Measurements from ENCODE around the gene LRRC40.
"Not testable (repeated sequence)": the region's sequence is repeated elsewhere in the genome, so short reads cannot be mapped to it uniquely, and the experiment has no call there.

The LRRC40 gene

DNA sequence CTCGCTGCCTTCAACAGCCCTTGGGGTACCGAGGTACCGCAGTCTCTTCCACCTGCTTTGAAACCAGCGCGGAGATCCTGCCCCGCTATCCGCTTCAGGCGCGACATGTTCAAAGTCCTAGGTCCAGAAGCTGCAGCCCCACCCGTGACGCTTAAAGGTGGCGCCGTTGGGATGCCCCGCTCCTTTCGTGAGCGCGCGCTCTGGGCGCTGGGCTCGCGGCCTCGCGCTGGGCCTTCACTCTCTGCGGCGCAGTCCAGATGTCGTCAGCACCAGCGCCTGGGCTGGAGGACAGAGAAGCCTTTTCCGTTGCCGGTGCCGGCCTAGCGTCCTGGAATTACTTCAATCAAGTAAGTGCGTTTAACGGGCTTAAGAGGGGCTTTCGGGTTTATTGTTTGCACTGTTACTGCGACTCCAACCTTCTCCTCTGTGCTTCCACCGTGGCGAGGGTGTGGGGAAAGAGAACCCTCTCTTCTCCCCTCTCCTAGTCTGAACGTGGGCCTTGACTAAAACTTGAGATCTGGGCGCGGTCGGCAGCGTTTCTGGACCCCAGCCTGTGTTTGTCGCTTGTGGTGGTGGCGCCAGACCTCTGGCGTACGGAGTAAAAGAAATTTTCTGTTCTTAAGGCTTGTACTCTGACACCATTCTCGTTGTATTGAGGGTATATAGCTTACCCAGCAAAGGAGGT lies at the start of gene LRRC40:
Gene LRRC40 (minus strand): TSS at position 146 of the 685 bp plus-strand sequence. CDS start 39 bp downstream, at position 107.
- DNase-seq (ENCODE audit: low spot score) = peak; percentile 98

DNA sequence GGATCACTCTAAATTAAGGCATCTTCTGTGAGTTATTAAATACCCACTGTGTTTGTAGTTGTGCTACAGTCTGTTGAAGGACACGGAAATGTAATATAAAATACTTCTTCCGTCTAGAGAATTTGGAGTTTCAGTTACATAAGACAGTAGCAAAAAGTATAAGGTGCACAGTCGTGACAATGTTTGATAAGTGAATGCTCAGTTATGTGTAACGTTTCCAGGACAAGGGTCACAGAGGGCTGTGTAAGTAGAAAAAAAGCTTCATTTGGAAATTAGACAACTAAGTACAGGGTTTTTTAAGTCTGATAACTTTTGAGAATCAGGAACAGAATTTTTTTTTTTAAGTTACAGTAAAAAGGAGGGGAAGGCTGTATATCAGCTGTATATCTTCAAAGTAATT lies 43.4 kb upstream of the LRRC40 start:
- no peak for DNase-seq (ENCODE audit: low spot score)

DNA sequence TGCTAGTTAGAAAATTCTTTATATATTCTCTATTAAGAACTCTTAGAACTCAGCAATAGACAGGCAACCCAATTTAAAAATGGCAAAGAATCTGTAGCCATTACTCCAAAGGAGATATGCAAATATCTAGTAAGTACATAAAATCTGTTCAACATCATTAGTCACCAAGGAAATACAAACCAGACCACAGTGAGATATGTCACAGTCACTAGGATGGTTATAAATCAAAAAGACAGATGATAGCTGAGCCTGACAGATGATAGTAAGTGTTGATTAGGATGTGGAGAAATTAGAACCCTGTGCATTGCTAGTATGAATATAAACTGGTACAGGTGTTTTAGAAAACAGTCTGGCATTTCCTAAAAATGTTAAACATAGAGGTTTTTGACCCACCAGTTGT lies 42.4 kb upstream of the LRRC40 start:
- DNase-seq (ENCODE audit: low spot score) = no peak

DNA sequence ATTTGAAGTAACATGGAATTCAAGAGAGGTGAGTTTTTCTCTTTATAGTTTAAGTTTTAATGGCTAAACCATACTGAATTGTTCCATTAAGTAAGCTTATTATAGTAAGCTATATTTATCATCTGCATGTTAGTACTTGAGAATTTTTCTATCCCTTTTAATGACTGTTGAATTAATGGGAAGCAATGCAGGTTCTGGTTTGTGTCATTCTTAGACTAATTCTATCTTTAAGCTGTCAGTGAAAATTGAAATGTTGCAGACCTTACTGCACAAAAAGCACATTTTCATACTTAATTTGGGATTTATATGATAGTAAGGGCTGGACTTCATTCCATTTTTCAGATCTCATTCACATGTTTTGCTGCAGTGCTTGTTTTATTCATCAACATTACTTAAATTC lies 41.7 kb upstream of the LRRC40 start:
- no peak for DNase-seq (ENCODE audit: low spot score)

DNA sequence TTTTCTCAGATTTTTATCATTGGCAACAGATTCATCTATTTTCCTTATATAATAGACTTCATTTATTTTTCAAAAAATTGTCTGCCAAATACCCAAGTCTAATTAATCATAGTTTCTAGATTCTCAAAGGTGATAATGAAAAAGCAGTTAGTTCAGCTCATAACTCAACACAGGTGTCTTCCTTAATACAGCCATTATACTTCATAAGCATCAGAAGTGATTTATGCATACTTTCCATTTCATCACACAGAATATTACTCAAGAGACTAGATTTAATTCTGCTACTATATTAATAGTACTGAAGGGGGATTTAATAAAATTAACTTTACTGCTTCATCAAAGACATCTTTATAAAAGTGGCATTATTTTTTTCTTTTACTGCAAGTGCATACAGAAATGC lies 34.6 kb upstream of the LRRC40 start:
- no peak for DNase-seq (ENCODE audit: low spot score)

DNA sequence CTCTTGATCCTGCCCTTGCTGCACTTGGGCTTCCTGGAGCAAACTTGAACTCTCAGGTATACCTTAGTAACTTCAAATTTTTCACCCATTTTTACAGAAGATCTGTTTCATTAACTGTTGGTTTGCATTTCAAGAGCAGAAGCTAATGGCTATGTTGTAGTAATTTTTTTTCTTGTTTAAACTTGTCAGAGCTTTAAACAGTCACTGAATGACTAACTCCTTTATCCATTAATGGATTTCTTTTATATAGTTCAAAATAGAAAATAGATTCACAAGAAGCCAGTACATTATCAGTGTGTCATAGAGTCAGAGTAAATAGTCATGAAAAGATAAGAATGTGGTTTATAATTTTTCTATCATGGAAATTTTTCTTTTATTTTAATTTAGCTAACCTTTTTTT lies 29.4 kb upstream of the LRRC40 start:
- DNase-seq (ENCODE audit: low spot score) = no peak

DNA sequence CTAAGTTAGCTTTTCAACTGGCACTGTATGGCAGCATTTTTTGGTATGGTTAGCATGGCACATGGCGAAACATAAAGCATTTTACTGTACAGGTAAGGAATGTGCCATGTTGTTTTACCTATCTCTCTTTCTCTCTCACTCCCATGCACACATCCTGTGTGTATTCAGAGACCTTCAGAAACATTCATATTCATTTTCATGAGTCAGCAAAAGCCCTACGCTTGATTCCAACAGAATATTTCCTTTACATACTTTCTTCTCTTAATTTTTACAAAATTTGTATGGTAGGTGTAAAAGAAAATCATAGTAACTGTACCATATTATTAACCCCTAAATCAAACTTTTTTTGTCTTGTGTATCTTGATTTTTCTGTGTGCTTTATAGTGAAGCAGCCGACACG lies 26.1 kb upstream of the LRRC40 start:
- DNase-seq (ENCODE audit: low spot score) = no peak

DNA sequence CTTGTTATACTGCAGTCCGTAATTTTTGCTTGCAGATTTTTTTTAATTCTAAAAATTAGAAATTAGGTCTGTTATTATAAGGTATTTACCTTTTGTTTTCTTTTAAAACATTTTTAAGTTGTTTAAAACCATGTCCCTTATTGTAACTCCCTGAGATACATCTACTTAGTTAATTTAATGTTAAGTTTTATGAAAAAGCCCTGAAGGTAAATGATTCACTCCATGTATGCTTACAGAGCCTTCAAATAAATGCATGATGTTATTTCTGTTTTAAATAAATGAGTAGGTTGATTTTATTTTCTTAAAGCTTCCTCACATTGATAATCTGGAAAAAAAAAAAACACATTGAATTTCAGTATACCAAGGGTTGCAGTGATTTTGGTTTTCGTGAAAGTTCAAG lies 23.3 kb upstream of the LRRC40 start:
- DNase-seq (ENCODE audit: low spot score) = no peak

DNA sequence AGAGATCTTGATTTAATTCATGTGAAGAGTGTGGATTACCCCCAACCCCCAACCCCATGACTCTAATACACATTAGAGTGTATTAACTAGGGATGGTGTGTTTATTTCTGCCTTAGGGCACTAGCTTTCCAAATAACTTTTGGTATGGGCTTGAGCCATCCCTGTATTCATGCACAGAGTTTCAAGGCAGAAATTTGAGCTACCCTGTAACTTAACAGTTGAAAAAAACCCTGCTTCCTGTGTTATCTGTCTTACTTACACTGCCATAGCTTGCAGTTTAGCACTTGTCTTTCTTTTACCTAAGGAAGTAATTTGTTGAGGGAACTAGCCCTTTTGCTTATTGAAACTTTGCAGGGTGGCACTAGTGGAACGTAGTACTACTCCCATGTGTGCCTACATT lies 22.1 kb upstream of the LRRC40 start:
- no peak for DNase-seq (ENCODE audit: low spot score)

DNA sequence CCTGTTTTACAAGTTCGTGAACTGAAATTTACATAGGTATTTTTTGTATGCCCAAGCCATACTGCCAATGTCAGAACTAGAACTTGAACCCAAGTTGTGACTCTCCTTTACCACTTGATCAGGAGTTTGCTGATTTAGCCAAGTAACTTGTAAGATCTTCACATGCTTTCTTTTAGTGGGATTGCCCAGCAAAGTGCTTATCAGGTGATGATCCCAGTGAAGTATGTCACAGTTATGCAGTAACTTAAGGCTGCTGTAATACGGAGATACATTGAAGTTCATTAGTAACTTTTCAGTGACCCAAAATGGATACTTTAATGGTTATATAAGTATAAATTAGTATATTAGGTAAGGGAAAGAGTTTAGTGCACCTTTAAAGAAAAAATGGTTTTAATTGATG lies 19.6 kb upstream of the LRRC40 start:
- no peak for DNase-seq (ENCODE audit: low spot score)

DNA sequence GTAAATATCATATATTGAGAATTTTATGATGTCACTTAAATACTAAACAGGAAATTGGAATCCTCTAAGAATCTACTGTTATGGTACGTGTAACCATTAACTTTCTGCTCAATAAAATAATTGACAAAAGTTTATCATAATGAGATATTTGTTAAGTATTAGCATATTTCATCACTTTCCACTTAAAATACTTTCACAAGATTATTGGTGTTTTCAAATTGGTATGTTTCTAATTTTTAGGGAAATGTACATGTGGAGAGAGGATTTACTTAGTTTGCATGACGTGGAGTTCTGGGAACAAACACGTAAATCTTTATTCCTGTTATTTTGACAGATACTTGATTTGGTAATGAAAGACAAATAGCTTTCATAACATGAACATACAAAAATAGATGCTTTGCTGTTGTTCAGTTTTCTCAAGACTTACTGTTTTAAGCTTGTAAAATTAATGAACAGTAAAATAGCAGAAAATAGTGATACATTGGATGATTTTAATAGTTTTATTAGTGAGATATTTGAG lies 17.4 kb upstream of the LRRC40 start:
- no peak for DNase-seq (ENCODE audit: low spot score)

DNA sequence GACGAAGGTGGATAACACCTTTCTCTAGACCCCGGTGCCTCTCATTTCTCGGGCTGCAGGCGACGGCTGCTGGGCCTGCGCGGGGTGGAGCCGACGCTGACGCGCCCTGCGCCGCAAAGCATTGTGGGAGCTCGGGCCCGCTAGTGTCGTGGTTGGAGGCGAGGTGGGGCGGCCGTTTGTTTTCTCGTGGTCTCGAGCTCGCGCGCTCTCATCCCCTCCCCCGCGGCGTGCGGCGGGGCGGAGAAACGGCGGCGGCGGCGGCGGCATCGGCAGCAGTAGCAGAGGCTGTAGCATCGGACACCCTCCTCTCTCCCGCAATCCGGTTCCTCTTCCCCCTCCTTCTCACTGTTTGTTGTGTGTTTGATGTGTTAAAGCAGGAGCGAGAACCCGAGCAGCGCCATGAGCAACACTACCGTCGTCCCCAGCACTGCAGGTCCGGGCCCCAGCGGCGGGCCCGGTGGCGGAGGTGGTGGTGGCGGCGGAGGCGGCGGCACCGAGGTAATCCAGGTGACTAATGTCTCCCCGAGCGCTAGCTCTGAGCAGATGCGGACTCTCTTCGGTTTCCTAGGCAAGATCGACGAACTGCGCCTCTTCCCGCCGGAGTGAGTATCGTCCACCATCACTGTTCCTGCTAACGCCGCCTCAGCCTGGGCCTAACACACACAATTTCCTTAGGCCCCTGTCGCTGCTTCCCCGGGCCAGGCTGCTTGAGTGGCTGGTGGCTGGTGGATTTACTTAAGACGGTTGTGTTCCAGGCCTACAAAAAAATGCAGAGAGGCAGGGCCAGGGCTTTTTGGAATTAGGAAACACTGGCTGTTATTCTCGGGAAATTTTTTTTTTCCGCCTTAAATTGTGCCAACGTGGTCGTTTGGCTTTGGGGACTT lies 16.1 kb upstream of the LRRC40 start, which contains the start of gene SRSF11:
Gene SRSF11 (plus strand): TSS at position 143 of the 884 bp plus-strand sequence. CDS start 257 bp downstream, at position 400.
- peak; percentile 98 for DNase-seq (ENCODE audit: low spot score)

DNA sequence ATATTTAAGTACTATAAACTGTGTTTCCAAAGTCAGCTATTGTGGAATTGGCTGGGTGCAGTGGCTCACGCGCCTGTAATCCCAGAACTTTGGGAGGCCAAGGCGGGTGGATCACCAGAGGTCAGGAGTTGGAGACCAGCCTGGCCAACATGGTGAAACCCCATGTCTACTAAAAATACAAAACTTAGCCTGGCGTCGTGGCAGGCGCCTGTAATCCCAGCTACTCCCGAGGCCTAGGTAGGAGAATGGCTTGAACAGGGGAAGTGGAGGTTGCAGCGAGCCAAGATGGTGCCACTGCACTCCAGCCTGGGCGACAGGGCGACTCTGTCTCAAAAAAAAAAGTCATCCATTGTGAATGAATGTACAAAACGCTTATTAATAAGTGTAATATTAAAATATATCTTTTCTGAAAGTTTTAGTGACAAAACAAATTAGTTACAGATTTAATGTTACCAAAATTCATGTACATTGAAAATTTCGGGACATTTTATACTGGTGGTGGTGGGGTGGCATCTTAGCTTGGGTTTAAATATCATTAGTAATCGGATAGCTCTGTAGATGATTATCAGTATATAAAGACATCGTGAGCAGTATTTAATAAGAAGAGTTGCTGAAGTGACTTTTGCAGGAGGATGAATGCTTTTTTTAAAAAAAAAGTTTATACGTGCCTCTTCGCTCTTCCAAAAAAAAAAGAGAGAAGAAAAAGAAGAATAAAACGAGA lies 15.3 kb upstream of the LRRC40 start:
- DNase-seq (ENCODE audit: low spot score) = no peak

DNA sequence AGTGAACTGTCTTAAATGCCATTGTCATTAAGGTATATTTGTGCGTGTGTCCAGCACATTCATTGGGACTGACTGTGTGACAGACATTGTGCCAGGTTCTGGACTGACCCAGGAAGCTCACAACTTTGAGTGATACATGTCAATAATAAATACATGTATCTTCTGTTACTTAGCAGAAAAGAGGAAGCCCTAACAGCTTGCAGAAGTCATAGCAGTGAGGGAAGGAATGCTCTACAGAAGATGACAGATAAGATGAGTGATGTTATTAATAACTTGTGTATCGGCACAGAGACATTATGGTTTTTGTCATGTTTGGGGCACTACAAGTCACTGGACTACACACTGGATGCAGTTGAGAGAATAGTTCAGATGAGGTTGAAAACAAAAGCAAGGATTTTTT lies 14.6 kb upstream of the LRRC40 start:
- DNase-seq (ENCODE audit: low spot score) = no peak

DNA sequence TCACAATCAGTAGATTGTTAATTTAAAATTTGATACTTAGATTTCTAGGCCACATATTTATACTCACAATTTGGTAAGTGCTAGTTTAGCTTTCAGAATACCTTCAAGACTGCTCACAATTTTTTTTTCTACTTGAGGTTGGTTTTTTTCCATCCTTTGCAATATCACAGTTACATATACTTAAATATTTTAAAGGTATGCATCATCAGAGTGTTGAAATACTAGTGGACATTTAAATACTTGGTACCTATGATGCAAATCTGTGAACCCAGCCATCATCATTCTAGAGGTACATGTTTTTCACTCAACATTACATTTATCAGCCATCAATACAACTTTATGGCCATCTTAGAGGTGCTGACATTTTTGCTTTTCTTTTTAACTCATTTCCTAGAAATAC lies 6.2 kb upstream of the LRRC40 start:
- DNase-seq (ENCODE audit: low spot score) = no peak

DNA sequence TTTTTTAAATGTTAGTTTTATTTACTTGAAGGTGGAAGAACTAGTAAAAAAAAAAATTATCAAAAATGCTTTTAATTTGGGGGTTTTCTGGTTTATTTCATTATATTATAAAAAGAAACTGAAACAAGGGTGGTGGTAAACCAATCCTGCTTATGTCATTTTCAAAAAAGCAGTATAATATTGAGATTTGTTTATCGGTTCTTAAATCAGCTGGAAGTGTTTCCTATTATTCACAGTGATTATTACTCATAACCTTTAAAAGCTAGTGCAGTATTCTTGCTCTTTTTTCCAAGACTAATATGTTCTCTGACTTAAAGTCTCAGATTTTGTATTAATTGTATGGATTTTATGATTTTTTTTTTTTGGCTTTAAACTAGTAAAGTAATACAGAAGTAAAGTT lies 5.4 kb upstream of the LRRC40 start:
- DNase-seq (ENCODE audit: low spot score) = no peak

DNA sequence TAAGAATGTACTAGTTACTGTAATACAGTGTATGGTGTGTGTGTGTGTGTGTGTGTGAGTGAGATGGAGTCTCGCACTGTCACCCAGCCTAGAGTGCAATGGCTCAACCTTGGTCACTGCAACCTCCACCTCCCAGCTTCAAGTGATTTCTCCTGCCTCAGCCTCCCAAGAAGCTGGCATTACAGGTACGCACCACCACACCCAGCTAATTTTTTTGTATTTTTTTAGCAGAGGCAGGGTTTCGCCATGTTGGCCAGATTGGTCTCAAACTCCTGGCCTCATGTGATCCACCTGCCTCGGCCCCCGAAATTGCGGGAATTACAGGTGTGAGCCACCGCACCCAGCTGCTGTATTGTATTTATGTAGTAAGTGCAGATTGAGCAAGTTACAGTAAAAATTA lies 2.9 kb upstream of the LRRC40 start:
- DNase-seq (ENCODE audit: low spot score) = no peak

DNA sequence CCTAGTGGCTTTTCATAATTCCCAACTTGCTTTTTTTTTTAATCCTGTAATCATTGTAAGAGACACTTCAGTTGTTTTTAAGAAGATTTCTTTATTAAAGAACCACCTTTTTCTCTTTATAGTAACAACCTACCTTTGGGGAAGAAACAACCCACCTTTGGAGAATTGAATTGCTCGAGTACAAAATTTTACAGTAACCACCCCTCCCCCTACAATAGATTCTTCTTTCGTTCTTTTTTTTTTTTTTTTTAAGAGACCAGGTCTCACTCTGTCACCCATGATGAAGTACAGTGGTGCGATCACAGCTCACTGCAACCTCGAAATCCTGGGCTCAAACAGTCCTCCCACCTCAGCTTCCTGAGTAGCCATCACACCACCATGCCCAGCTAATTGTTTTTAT lies 2.1 kb upstream of the LRRC40 start:
- no peak for DNase-seq (ENCODE audit: low spot score)

DNA sequence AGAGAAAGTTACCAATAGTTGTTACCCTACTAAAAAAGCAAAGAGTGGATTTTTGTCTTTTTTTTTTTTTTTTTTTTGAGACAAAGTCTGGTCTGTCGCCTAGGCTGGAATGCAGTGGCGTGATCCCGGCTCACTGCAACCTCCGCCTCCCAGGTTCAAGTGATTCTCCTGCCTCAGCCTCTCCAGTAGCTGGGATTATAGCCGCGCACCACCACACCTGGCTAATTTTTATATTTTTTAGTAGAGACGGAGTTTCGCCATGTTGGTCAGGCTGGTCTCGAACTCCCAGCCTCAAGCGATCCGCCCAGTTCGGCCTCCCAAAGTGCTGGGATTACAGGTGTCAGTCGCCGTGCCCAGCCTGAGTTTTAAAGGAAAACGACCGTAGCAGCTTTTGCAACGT lies 1.5 kb upstream of the LRRC40 start:
- not testable (repeated sequence) for DNase-seq (ENCODE audit: low spot score)

DNA sequence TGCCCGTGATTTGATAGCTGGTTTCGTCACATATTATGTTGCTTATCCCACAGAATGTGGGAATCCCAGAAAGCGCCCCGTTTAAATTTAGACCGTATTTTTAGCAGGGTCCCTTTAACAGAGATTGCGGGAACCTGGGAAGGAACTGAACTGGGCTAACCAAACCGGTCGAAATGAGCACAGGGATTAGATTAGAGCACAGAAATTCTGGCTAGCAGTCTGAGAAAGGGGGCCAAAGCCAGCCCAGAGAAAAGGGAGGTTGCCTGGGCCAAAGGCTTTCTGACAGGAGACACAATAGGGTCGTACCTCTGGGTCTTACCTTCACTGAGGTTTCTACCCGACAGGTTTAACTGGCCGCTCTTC lies 327 bp downstream of the LRRC40 start:
- DNase-seq (ENCODE audit: low spot score) = no peak

DNA sequence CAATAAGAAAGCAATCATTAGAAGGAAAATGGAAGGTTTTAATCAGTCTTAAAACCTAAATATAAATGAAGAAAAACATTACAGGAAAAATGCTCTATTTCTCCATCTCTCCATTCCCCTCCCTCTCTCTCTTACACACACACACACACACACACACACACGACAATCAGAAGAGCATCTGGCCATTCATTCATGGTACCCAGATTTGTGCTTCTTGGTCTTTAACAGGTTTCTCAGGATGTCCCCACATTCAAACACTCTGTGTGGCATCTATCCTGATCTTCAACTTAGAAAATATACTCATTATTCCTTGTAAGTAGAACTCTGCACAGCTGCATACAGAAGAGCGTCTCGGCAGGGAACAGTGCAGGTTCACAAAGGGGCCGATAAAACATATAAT lies 779 bp downstream of the LRRC40 start:
- DNase-seq (ENCODE audit: low spot score) = no peak

DNA sequence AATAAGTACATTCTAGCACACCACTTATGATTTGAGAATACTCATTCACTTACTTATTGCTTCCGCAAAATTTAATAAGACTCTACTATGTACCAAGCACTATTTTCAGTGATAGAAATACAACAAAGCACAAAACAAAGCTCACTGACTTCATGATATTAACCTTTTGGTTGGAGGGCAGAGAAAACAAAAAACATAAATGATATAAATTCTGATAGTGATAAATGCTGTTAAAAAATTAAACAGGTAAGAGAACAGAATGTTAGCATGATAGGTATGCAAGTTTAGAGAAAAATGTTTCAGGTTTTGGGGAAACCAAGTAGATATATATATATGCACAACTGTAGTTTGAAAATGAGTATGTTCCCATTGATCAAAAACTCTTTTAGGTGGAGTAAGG lies 1.2 kb downstream of the LRRC40 start:
- no peak for DNase-seq (ENCODE audit: low spot score)

Measured in AG20443 (cell line).